HG02981 (cell line): ENCODE data around the gene GMPR.
"Not testable (repeated sequence)": the region's sequence is repeated elsewhere in the genome, so short reads cannot be mapped to it uniquely, and the experiment has no call there.

ENCODE experiments used
- ATAC-seq: cut with Tn5 transposase; IDR thresholded peaks from one replicate; pipeline ENCODE4 v1.9.1; 2021; ENCODE audit warnings: mild to moderate bottlenecking, moderate library complexity; ENCODE audit not compliant: unreplicated experiment

The GMPR gene

GRCh38 chr6:16225062-16225731 lies 13.2 kb upstream of the GMPR start:
- ATAC-seq: not testable (repeated sequence)

DNA sequence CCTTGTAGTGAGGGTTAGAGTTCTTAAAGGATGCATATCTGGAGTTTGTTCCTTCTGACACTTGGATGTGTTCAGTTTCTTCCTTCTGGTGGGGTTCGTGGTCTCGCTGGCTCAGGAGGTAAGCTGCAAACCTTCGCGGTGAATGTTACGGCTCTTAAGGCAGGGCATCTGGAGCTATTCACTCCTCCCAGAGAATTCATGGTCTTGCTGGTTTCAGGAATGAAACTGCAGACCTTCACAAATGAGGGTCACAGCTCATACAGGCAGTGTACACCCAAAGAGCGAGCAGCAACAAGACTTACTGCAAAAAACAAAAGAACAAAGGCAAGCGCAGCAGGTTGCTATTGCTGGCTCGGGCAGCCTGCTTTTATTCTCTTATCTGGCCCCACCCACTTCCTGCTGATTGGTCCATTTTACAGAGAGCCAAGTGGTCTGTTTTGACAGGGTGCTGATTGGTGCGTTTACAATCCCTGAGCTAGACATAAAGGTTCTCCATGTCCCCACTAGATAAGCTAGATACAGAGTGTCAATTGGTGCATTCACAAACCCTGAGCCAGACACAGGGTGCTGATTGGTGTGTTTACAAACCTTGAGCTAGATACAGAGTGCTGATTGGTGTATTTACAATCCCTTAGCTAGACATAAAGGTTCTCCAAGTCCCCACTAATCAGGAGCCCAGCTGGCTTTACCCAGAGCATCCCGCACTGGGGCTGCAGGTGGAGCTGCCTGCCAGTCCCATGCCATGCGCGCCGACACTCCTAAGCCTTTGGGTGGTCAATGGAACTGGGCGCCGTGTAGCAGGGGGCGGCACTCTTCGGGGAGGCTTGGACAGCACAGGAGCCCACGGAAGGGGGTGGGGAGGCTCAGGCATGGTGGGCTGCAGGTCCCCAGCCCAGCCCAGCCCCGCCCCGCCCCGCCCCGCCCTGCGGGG lies 12.0 kb upstream of the GMPR start:
- not testable (repeated sequence) for ATAC-seq

DNA sequence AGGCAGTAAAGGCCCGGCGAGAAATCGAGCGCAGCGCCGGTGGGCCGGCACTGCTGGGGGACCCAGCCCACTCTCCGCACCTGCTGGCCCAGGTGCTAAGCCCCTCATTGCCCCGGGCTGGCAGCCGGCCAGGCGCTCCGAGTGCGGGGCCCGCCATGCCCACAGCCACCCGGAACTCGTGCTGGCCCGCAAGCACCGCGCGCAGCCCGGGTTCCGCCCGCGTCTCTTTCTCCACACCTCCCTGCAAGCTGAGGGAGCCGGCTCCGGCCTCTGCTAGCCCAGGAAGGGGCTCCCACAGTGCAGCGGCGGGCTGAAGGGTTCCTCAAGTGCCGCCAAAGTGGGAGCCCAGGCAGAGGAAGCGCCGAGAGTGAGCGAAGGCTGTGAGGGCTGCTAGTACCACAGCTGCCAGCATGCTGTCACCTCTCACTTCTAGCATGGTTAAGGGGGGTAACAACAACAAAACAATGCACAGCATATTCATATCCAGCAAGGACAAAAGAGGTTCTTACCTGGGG lies 11.3 kb upstream of the GMPR start:
- ATAC-seq: no peak

- ATAC-seq: no peak
These were observed 10.8 kb upstream of the GMPR start for GRCh38 chr6:16227605-16228004.

DNA sequence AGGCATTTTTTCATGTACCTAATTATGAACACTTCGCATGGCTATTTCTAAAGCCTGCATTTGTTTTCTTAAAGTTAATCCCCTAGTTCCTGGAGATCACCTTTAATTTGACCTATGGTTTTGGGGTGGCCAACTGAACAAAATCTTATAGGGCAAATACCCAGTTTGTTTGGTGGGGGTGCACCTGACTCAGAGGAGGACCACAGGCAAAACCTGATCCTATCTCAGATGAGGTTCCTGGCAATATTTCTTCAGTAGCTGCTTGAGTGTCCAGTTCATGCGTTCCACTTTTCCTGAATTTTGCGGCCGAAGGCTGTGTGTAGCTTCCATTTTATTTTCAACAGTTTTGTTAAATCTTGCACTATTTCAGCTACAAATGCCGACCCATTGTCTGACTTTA lies 10.3 kb upstream of the GMPR start:
- no peak for ATAC-seq

- ATAC-seq: no peak
These were observed 9.4 kb upstream of the GMPR start for GRCh38 chr6:16228709-16229665.

DNA sequence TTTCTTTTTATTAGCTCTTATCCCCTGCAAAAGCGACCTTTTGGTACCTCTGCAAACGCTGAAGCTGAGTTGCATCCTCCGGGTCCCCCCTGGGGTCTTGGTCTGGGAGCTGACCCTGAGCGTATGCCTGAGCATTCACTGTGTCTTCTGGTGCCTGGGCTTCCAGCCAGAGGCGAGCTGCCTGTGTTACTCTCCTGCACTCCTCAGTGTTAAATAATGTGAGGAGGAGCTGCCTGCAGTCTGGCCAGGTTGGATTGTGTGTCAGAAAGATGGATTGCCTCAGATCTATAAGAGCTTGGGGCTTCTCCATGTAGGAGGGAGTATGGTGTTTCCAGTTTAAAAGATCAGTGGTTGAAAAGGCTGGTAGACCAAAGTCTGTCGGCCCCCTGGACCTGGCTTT lies 8.7 kb upstream of the GMPR start:
- no peak for ATAC-seq

DNA sequence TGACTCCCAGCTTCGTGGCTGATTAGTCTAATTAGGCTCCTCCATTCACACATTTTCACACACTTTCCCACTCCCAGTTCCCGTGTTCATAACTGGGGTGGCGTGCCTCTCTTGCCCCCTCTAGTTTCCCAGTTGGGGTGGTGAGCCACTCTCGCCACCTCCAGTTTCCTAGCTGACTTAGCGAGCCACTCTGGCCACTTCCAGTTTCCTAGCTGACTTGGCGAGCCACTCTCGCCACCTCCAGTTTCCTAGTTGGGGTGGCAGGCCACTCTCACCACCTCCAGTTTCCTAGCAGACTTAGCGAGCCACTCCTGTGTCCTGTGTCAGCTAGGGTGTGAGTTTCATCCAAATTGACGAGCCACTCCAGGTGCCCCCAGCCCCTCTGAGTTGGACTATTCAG lies 7.4 kb upstream of the GMPR start:
- ATAC-seq: no peak

- ATAC-seq: no peak
These were observed 6.3 kb upstream of the GMPR start for GRCh38 chr6:16232086-16232485.

DNA sequence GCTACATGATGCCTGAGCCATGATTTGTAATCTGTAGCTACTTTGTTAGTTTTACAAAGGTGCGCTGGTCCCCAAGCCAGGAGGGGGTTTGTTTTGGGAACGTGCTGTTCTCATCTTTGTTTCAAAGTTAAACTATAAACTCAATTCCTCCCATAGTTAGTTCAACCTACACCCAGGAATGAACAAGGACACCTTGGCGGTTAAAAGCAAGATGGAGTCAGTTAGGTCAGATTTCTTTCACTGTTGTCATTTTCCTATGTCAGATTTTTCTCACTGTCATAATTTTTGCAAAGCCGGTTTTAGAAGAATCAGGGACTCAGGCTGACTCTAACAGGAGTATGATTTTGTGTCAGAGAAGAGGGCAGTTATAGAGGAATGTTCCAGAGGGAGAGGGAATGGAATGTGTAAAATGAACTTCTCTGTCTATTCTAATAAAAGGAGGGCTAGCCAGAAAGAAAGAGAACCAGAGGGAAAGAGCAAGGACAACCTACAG lies 2.3 kb upstream of the GMPR start:
- ATAC-seq: no peak

DNA sequence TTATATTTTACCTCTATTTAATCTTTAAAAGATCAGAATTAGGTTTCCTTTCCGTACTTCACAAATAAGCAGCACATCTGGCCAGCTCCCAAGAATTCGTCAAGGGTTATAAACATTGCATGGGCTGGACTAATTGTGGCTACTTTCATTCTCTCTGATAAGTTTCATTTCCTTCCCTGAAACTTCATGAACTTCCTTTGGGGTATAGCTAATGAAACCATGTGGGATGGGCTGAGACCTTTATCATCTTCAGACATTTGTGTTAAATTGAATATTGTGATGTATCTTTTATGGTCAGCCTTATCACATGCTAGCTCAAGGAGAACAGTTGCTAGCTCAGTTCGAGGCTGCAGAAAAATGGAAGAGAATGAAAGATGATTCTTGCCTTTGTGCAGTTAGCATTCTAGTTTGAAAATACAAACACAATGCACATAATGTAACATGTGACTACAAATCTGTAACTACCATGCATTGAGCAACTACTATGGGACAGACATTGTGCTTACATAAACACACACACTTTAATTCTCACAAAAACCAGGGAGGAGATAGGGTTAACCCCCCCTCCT lies 1.7 kb upstream of the GMPR start:
- ATAC-seq: peak; percentile 51

GRCh38 chr6:16237242-16237641 lies 1.1 kb upstream of the GMPR start:
- ATAC-seq: no peak

DNA sequence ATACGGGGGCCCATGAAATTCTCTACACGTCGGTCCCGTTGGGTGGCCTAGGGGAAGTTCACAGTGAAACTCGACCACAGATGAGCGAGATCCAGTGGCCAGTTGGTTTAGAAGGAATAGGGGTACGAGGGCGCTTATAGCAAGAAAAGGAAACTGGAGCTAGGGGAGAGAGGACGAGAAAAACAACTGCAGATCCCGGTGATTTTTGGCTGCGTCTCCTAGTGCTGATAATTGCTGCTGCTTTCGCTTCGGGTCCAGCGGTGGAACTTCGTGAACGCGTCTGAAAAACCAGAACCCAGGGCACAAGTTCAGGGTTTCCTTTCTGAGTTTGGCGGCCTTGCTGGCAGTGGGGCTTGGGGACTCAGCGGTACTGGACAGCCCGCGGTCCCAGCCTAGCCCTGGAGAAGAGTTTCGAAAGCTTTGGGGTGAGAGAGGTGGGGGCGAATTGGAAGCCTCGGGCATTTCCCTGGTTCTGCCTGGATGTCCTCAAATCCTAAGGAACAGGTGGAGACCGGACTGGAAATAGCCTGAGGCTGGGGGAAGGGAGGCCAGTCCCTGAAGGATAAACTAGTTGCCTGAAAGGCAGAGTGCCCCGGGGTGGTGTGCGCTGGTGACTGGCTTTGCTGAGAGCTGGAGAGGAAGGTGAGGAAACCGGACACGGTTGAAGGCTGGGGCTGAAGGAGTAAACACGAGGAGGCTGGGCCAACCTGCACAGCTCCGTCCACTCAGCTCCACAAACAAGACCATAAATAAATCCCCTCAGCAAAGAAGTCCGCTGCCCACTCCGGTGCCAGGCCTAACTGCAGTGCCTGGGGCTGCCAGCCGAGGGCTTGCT lies 793 bp downstream of the GMPR start:
- no peak for ATAC-seq

GRCh38 chr6:16239798-16240123 lies 1.4 kb downstream of the GMPR start:
- ATAC-seq: no peak

DNA sequence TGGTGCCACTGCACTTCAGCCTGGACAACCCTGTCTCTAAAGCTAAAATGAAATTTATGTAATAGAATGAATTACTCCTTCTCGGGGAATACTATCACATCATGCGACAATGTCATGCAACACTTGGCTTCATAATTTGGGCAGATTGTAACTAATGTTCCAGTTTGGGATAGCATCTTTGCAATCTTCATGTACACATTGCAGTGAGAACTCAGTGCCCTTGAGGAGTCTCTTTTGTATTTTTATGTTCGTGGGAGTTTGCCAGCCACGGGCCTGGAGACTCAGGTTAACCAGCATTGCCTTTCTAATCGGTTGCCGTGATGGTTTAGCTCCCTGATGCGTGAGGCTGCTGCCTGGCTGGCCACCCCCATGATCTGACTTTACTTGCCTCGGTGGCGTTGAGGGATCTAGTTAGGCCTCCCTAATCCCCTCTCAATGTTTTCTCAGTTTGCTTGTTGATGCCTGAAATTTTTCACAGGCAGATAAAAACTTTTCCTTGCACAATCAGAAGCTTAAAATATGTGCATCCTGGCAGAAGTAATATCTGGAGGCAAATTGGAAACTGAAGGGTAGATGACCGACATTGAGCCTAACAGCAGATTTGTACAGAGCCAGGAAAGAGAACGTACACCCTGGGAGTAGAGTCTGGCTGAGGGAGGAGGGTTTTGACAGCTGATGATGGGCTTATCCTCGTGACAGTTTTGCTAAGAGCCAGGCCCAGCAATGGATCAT lies 2.4 kb downstream of the GMPR start:
- no peak for ATAC-seq

DNA sequence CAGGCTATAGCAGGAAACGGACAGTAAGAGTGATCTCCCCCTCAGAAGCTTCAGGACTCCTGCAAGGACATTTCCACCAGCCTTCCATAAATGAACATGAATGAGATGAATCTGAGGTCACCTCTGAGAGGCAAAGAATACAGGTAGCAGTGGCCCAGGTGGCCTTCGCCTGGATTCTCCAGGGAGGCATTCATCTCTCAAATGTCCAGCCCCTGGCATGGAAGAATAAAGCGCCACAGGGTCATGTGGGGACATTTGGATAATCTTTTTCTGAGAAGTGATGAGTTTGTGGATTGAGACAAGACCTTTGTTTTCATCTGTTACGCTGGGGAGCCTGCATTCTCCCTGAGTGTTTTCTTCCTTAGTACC lies 2.9 kb downstream of the GMPR start:
- no peak for ATAC-seq

GRCh38 chr6:16243055-16243454 lies 4.7 kb downstream of the GMPR start:
- ATAC-seq: no peak

DNA sequence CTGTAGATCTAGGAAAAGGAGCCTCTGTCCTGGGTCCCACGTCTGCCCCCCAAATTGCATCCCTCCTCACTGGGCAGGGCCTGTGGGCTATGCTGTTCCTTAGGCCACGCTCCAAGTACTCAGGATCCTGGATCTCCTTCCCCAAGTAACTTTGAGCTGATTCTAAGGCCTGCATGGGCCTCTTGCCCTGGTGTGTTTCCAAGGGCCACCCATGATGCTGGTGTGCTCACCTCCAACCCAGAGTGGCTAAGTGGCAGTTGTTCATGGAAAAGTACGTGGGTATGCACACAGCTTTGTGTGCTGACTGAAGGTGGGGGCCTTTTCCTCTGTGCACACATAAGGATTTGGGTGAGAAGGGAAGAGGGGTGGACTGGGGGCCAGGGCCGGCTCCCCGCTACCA lies 5.3 kb downstream of the GMPR start:
- ATAC-seq: no peak

- no peak for ATAC-seq
These were observed 6.1 kb downstream of the GMPR start for GRCh38 chr6:16244446-16244845.
